ENCODE measurements around the gene BHLHE23. TPM values are rescaled to one million over a fixed set of nuclear protein-coding genes. Genes with fewer than 3 reads are reported as not detected.

Gene BHLHE23
- 23.9 TPM for total RNA-seq (ENCODE audit: unreplicated experiment)
- long read RNA-seq, partial matches to known transcripts, result 0 of 4 reads
- long read RNA-seq, other reads (novel, unspliced or antisense), result 4 of 4 reads

DNA sequence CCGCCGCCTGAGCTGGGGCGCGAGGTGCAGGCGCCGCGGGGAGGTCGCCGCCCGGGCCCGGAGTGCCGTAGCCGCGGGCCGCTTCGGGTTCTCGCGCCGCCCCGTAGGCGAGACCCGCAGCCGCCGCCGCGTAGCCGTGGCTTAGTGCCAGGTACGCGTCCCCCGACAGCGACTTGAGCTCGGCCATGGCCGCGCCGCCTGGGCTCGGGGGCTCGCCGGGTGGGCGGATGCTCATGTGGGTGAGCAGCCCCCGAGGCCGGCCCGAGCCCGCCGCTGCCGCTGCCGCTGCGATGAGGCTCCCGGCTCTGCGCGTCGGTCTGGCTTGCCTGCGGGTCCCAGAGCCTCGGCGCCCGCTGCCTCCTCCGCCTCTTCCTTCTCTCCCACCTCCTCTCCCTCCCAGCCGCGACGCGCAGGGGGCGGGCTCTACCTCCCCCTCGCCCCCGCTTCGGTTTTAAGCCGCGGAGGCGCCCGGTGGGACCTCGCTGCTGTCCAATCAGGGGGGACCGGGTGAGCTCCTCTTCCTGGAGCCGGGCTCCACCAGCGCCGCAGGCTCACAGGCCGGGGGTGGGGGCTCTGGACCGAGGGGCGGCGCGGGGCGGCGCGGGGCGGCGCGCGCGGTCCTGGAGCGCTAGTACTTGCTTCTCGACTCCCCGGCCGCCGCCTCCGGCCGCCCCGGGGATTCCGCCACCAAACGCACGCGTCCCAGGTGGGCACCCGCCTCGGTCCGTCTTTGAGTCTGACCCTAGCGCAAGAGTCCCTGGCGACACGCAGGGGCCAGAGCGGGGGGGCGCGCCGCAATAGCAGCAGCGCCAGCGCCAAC, at the start of gene BHLHE23:
Gene BHLHE23, minus strand, starts transcription at position 425 of the 820 bp plus-strand sequence. Its CDS starts 190 bp downstream, at position 235.
- H3K27ac Mint-ChIP-seq (ENCODE audit: unreplicated experiment), result peak within 1 kb of the TSS; percentile 52
- TF ChIP-seq, protein P1, sequence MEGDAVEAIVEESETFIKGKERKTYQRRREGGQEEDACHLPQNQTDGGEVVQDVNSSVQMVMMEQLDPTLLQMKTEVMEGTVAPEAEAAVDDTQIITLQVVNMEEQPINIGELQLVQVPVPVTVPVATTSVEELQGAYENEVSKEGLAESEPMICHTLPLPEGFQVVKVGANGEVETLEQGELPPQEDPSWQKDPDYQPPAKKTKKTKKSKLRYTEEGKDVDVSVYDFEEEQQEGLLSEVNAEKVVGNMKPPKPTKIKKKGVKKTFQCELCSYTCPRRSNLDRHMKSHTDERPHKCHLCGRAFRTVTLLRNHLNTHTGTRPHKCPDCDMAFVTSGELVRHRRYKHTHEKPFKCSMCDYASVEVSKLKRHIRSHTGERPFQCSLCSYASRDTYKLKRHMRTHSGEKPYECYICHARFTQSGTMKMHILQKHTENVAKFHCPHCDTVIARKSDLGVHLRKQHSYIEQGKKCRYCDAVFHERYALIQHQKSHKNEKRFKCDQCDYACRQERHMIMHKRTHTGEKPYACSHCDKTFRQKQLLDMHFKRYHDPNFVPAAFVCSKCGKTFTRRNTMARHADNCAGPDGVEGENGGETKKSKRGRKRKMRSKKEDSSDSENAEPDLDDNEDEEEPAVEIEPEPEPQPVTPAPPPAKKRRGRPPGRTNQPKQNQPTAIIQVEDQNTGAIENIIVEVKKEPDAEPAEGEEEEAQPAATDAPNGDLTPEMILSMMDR (IDR thresholded peaks at IDR 0.05; ENCODE audit: partially characterized antibody, unreplicated experiment), result peak; percentile 27
- DNase-seq, result peak; percentile 91
- peak within 1 kb of the TSS; percentile 90 for H3K4me3 Mint-ChIP-seq (ENCODE audit: unreplicated experiment)
- H3K9me3 Mint-ChIP-seq (ENCODE audit: unreplicated experiment), result peaks cover 9% of the 10 kb centered on the region
- peaks cover 7% of the 10 kb centered on the region for H3K27me3 Mint-ChIP-seq (ENCODE audit: unreplicated experiment)
- peaks cover 12% of the 10 kb centered on the region for H3K4me1 Mint-ChIP-seq (ENCODE audit: low read depth, unreplicated experiment)
- H3K36me3 Mint-ChIP-seq (ENCODE audit: unreplicated experiment), result no peaks in the 10 kb centered on the region

DNA sequence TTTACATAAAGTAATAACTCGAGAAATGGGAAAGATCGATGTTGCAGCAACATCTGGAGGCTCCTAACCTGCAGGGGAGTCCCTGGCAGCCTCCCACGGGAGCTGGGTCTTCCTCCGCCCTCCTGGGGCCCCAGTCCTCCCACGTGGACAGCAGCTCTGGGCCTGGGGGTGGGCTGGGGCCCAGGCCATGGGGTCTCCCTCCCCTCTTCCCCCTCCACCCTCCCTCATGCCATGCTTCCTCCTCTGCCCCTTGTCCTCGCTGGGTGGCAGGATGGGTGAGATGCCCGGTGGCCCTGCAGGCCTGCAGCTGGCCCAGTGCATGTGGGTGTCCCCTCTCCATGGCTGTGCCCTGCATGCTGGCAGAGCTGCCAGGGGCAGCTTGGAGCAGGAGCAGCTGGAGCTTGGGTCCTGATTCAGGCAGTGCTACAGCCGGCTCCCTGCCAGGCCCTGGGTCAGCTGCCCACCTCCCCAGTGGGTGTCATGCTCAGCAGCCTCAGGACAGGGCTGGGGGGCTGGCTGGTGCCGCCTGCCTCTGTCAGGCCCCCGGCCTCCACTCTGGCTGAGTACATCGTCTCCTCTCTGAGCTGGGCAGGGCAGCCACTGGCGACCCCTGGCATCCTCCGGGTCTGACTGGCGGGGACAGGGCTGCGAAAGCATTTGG, 48.9 kb upstream of the BHLHE23 start:
- TF ChIP-seq, protein P1 (IDR thresholded peaks at IDR 0.05; ENCODE audit: partially characterized antibody, unreplicated experiment), result no peak
- H3K4me3 Mint-ChIP-seq (ENCODE audit: unreplicated experiment), result no peak overlapping the region
- peaks cover 9% of the 10 kb centered on the region for H3K9me3 Mint-ChIP-seq (ENCODE audit: unreplicated experiment)
- DNase-seq, result peak; percentile 16
- H3K27me3 Mint-ChIP-seq (ENCODE audit: unreplicated experiment), result peaks cover 6% of the 10 kb centered on the region
- peaks cover 15% of the 10 kb centered on the region for H3K4me1 Mint-ChIP-seq (ENCODE audit: low read depth, unreplicated experiment)
- H3K36me3 Mint-ChIP-seq (ENCODE audit: unreplicated experiment), result no peaks in the 10 kb centered on the region
- no peak overlapping the region for H3K27ac Mint-ChIP-seq (ENCODE audit: unreplicated experiment)

DNA sequence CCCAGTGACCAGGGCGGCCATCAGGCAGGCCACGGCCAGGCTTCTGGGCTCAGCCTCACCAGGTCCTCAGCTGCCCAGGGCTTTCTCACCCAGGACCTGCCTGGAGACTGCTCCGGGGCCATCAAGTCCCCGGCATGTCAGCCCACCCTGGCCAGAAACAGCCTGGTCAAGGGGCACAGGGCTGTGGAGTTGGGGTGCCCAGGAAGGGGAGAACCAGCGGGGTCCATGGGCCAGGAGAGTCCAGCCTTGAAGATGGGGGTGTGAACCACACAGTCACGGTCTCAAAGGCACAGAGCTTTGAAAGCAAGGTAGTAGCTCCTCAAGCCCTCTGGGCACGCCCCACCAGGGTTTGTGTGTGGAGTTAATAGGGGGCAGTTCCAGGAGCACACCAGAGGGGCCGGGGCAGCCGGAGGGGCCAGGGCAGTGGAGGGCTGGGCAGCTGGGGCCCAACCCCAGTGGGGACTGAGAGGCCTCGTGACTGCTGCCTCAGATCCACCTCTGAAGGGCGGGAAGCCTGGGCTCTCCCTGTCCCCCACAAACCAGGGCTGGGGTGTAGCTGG, 48.0 kb upstream of the BHLHE23 start:
- TF ChIP-seq, protein P1 (IDR thresholded peaks at IDR 0.05; ENCODE audit: partially characterized antibody, unreplicated experiment), result no peak
- H3K27ac Mint-ChIP-seq (ENCODE audit: unreplicated experiment), result no peak overlapping the region
- no peaks in the 10 kb centered on the region for H3K36me3 Mint-ChIP-seq (ENCODE audit: unreplicated experiment)
- peaks cover 10% of the 10 kb centered on the region for H3K9me3 Mint-ChIP-seq (ENCODE audit: unreplicated experiment)
- H3K4me1 Mint-ChIP-seq (ENCODE audit: low read depth, unreplicated experiment), result peaks cover 12% of the 10 kb centered on the region
- DNase-seq, result no peak
- no peak overlapping the region for H3K4me3 Mint-ChIP-seq (ENCODE audit: unreplicated experiment)
- H3K27me3 Mint-ChIP-seq (ENCODE audit: unreplicated experiment), result peaks cover 6% of the 10 kb centered on the region

DNA sequence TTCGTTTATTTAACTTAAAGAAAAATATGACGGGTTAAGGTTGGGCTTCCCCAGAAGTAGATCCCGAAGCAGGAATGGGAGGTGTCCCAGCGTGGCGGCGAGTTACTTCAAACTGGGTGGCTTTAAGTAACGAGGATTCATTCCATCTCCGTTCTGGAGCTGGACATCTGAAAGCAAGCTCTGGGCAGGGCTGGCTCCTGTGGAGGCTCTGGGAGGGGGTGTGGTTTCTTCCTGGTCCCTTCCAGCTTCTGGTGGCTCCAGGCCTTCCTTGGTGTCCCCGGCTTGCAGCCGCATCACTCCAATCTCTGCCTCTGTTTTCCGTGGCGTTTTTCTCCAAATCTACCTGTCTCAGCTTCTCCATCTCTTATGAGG, 47.3 kb upstream of the BHLHE23 start:
- Mint-ChIP-seq H3K27ac (ENCODE audit: unreplicated experiment) (no peak overlapping the region), H3K4me1 (ENCODE audit: low read depth, unreplicated experiment) (peaks cover 12% of the 10 kb centered on the region)

More for the DNA sequence above, 47.3 kb upstream of the BHLHE23 start:
- Mint-ChIP-seq H3K27me3 (ENCODE audit: unreplicated experiment) (peaks cover 6% of the 10 kb centered on the region), H3K9me3 (ENCODE audit: unreplicated experiment) (peaks cover 10% of the 10 kb centered on the region), H3K36me3 (ENCODE audit: unreplicated experiment) (no peaks in the 10 kb centered on the region), H3K4me3 (ENCODE audit: unreplicated experiment) (no peak overlapping the region)
- TF ChIP-seq, protein P1 (IDR thresholded peaks at IDR 0.05; ENCODE audit: partially characterized antibody, unreplicated experiment), result no peak
- no peak for DNase-seq

All from glutamatergic neuron (in vitro differentiated cells).